IMR-90 (cell line): Measurements from ENCODE around the gene SEPTIN8. TPM values are rescaled to one million over a fixed set of nuclear protein-coding genes. Genes with fewer than 3 reads are reported as not detected.

Experiments used
- ATAC-seq: fragments of 200-7000 bp; cut with Tn5 transposase; 2 replicates; pipeline ENCODE4 v1.9.1; 2020; ENCODE audit warnings: low read depth, mild to moderate bottlenecking, moderate library complexity
- BruUV-seq: library from RNA; stranded (reverse); fragments of 400-500 nt; replicated peaks from 2 replicates; lab custom pipeline; 2021; lab: Mats Ljungman, UMichigan
- CTCF ChIA-PET: fragments of 300-600 bp; formaldehyde crosslinking; extraction: SDS; loops from one replicate; lab custom pipeline; 2021; ENCODE audit warnings: antibody characterized with exemption; lab: Yijun Ruan, JAX
- POLR2A ChIA-PET: fragments of 300-600 bp; sonication (Branson Sonifier 250); formaldehyde crosslinking; loops from one replicate; lab custom pipeline; 2022; ENCODE audit warnings: antibody characterized with exemption; ENCODE audit not compliant: unreplicated experiment; lab: Charles Lee
- DNase-seq: peaks from one replicate; pipeline ENCODE4 v3.0.0; 2013
- H2AFZ ChIP-seq: replicated peaks from 2 replicates; pipeline ENCODE3; 2013; ENCODE audit warnings: low read length, mild to moderate bottlenecking; ENCODE audit not compliant: poor library complexity
- H2AK5ac ChIP-seq: 2 replicates; pipeline ENCODE4 v1.6.1; 2013; ENCODE audit warnings: low read depth, low read length, inconsistent platforms
- H2AK9ac ChIP-seq: replicated peaks from 2 replicates; pipeline ENCODE3; 2013; ENCODE audit warnings: mild to moderate bottlenecking, low read depth, low read length, moderate library complexity; ENCODE audit not compliant: poor library complexity
- H2BK120ac ChIP-seq: 2 replicates; pipeline ENCODE4 v1.6.1; 2013; ENCODE audit warnings: low read depth, low read length, inconsistent platforms
- H2BK15ac ChIP-seq: 3 replicates; pipeline ENCODE4 v1.6.1; 2013; ENCODE audit warnings: low read depth, low read length, inconsistent platforms
- H2BK20ac ChIP-seq: 2 replicates; pipeline ENCODE4 v1.6.1; 2013; ENCODE audit warnings: low read depth, mild to moderate bottlenecking, inconsistent platforms, low read length, moderate library complexity
- H2BK5ac ChIP-seq: 2 replicates; pipeline ENCODE4 v1.6.1; 2013; ENCODE audit warnings: mild to moderate bottlenecking, low read depth, low read length, inconsistent platforms; ENCODE audit not compliant: poor library complexity, severe bottlenecking
- H3K14ac ChIP-seq: replicated peaks from 2 replicates; pipeline ENCODE4 v1.6.1; 2013; ENCODE audit warnings: low read depth, low read length, inconsistent platforms
- H3K18ac ChIP-seq: 2 replicates; pipeline ENCODE4 v1.6.1; 2013; ENCODE audit warnings: low read depth, low read length, control low read depth
- H3K23ac ChIP-seq: 2 replicates; pipeline ENCODE4 v1.6.1; 2013; ENCODE audit warnings: low read depth, low read length, inconsistent platforms
- H3K27ac ChIP-seq: 2 replicates; pipeline ENCODE4 v1.5.1; 2013; ENCODE audit warnings: mild to moderate bottlenecking, control low read depth, low read length; ENCODE audit not compliant: insufficient read depth
- H3K27me3 ChIP-seq: 2 replicates; pipeline ENCODE4 v1.6.1; 2013; ENCODE audit warnings: low read length; ENCODE audit not compliant: control insufficient read depth, insufficient read depth
- H3K36me3 ChIP-seq: 2 replicates; pipeline ENCODE4 v1.6.1; 2013; ENCODE audit warnings: low read length, mixed read lengths; ENCODE audit not compliant: control insufficient read depth, insufficient read depth
- H3K4ac ChIP-seq: 2 replicates; pipeline ENCODE4 v1.6.1; 2013; ENCODE audit warnings: low read depth, low read length, inconsistent platforms
- H3K4me1 ChIP-seq: 2 replicates; pipeline ENCODE4 v1.6.1; 2013; ENCODE audit warnings: low read length, mixed read lengths; ENCODE audit not compliant: control insufficient read depth, insufficient read depth
- H3K4me2 ChIP-seq: 2 replicates; pipeline ENCODE4 v1.6.1; 2013; ENCODE audit warnings: low read depth, mild to moderate bottlenecking, control low read depth, low read length, moderate library complexity
- H3K4me3 ChIP-seq: 2 replicates; pipeline ENCODE4 v1.5.1; 2013; ENCODE audit warnings: low read depth, mild to moderate bottlenecking, control low read depth, low read length, moderate library complexity; ENCODE audit not compliant: insufficient read depth
- H3K56ac ChIP-seq: 2 replicates; pipeline ENCODE4 v1.6.1; 2013; ENCODE audit warnings: low read length, inconsistent platforms; ENCODE audit not compliant: insufficient read depth; ENCODE audit errors: extremely low read depth
- H3K79me1 ChIP-seq, 2 experiments: 2 replicates each; pipeline ENCODE4 v1.6.1; 2013; ENCODE audit warnings: low read length in 2 of 2, inconsistent platforms in 1 of 2, low read depth in 1 of 2
- H3K9ac ChIP-seq: 2 replicates; pipeline ENCODE4 v1.6.1; 2013; ENCODE audit warnings: low read depth, low read length, control low read depth
- H3K9me1 ChIP-seq: 2 replicates; pipeline ENCODE4 v1.6.1; 2013; ENCODE audit warnings: low read length, inconsistent platforms; ENCODE audit not compliant: insufficient read depth
- H3K9me3 ChIP-seq: 2 replicates; pipeline ENCODE4 v1.6.1; 2013; ENCODE audit warnings: low read length; ENCODE audit not compliant: control insufficient read depth, insufficient read depth
- H4K20me1 ChIP-seq: 2 replicates; pipeline ENCODE4 v1.6.1; 2013; ENCODE audit warnings: low read length, inconsistent platforms; ENCODE audit not compliant: insufficient read depth
- H4K5ac ChIP-seq: 2 replicates; pipeline ENCODE4 v1.6.1; 2013; ENCODE audit warnings: mild to moderate bottlenecking, low read depth, low read length, control low read depth
- H4K8ac ChIP-seq, 2 experiments: 2 replicates each; pipeline ENCODE4 v1.6.1; 2013; ENCODE audit warnings: low read depth in 2 of 2, low read length in 2 of 2, control low read depth in 1 of 2, inconsistent platforms in 1 of 2
- H4K91ac ChIP-seq: 2 replicates; pipeline ENCODE4 v1.6.1; 2013; ENCODE audit warnings: low read depth, low read length, inconsistent platforms; ENCODE audit not compliant: insufficient read depth
- CHD1 ChIP-seq: IDR thresholded peaks from 2 replicates; pipeline ENCODE4 v1.6.1; 2012; ENCODE audit warnings: low read depth, low read length, improper control_type of control experiment
- FOS ChIP-seq: fragments of 150-350 bp; IDR thresholded peaks from 2 replicates; pipeline ENCODE4 v1.6.1; 2016; ENCODE audit warnings: low read depth, low read length
- MAZ ChIP-seq: IDR thresholded peaks from 2 replicates; pipeline ENCODE4 v1.6.1; 2012; ENCODE audit warnings: low read depth, mild to moderate bottlenecking, low read length, improper control_type of control experiment, moderate library complexity, borderline replicate concordance
- POLR2A ChIP-seq: IDR thresholded peaks from 2 replicates; pipeline ENCODE4 v1.6.1; 2012; ENCODE audit warnings: mild to moderate bottlenecking, low read depth, low read length
- RAD21 ChIP-seq: IDR thresholded peaks from 2 replicates; pipeline ENCODE4 v1.6.1; 2012; ENCODE audit warnings: low read length, improper control_type of control experiment
- RFX5 ChIP-seq: IDR thresholded peaks from 2 replicates; pipeline ENCODE4 v1.8.0; 2012; ENCODE audit warnings: low read depth, mild to moderate bottlenecking, low read length, moderate library complexity
- WGBS, 2 experiments: methylation state at CpG; one replicate each; pipeline versions ENCODE4 v1.1.5 to v1.1.7; 2013; ENCODE audit warnings: missing lambda C conversion rate in 2 of 2; ENCODE audit not compliant: insufficient read length in 1 of 2; ENCODE audit errors: extremely low coverage in 2 of 2; 5-methylcytosine and 5-hydroxymethylcytosine counted together
- dilution Hi-C: fragments of 300-500 bp; cut with HindIII; formaldehyde crosslinking; loops from one replicate; pipeline ENCODE4 v1.14.3; 2018; ENCODE audit warnings: low sequenced_read_pairs; ENCODE audit not compliant: unreplicated experiment
- in situ Hi-C: fragments of 300-500 bp; cut with MboI; formaldehyde crosslinking; loops from 3 replicates; pipeline ENCODE4 v1.14.3; 2019; ENCODE audit warnings: low sequenced_read_pairs, inconsistent platforms, mixed read lengths
- intact Hi-C: fragments of 100-400 bp; cut with micrococcal nuclease; formaldehyde crosslinking; loops from 2 replicates; pipeline ENCODE4 v1.10.0; 2022
- polyA plus RNA-seq, 3 experiments: library from polyadenylated mRNA; depleted of rRNA; stranded (reverse); fragments of >200 nt; gene quantifications; 2 replicates each; pipeline ENCODE4 v1.2.3, GENCODE V29; 2012; ENCODE audit warnings: low replicate concordance in 1 of 3
- total RNA-seq: library from RNA; depleted of rRNA; stranded (reverse); fragments of >200 nt; gene quantifications from 2 replicates; pipeline ENCODE4 v1.2.3, GENCODE V29; 2012
- TF ChIP-seq, protein P1 (sequence below): conservative IDR thresholded peaks from 2 replicates; pipeline ENCODE4 v1.5.1; 2012; ENCODE audit warnings: mild to moderate bottlenecking, low read depth, low read length, improper control_type of control experiment
- TF ChIP-seq, protein P2 (sequence below): fragments of 150-350 bp; IDR thresholded peaks from 2 replicates; pipeline ENCODE4 v1.6.1; 2016; ENCODE audit warnings: low read depth, mild to moderate bottlenecking, low read length, moderate library complexity, borderline replicate concordance

The SEPTIN8 gene
- total and polyA plus RNA-seq, 2 of the 4 experiments (the other 2 are of a cell fraction), result 56.2 to 67.2 TPM

DNA sequence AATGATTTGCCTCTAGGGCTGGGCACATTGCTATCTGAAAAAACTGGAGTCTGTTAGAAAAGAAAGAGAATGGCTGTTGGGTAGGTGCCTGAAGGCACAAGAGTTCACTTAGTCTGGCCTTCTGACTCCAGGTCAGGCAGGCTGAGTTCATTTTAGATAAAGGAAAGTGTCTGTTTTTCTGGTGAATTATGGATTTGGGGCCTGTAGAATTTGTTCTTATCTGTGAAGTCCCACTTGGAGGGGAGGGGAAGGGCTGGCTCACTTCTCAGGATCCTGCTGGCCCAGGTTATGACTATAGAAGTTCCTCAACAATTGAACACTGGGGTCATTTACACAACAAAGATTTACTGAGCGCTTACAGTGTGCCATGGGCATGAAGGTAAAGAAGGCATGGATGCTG is 11.5 kb upstream of the SEPTIN8 start:
- POLR2A ChIA-PET, result no interaction called here
- Histone ChIP-seq H3K9me3 (no peaks in the 10 kb centered on the region), H2BK20ac (no peak overlapping the region), H2AK9ac (peak overlapping the region; percentile 46), H3K36me3 (no peaks in the 10 kb centered on the region), H4K8ac (no peak overlapping the region), H3K4me1 (peaks cover 2% of the 10 kb centered on the region; the same call in 1 of the 2 replicates), H3K27ac (no peak overlapping the region), H2AFZ (no peak overlapping the region), H3K4me3 (no peak overlapping the region), H3K4me2 (no peak overlapping the region), H4K91ac (no peak overlapping the region), H3K56ac (no peak overlapping the region), H2BK15ac (no peak overlapping the region; the same call in 2 of the 3 replicates), H3K27me3 (peaks cover 12% of the 10 kb centered on the region), H3K18ac (no peak overlapping the region), H4K20me1 (no peaks in the 10 kb centered on the region), H2BK120ac (no peak overlapping the region), H3K14ac (no peak overlapping the region), H4K5ac (no peak overlapping the region), H3K4ac (no peak overlapping the region), H3K9ac (no peak overlapping the region), H2BK5ac (no peak overlapping the region), H3K9me1 (no peaks in the 10 kb centered on the region), H2AK5ac (no peak overlapping the region), H3K79me1 (no peaks in the 10 kb centered on the region), H3K23ac (no peak overlapping the region)
- DNase-seq (no peak), ATAC-seq (no peak)
- intact Hi-C loops, result no loop called here
- dilution Hi-C loops, result no loop called here
- in situ Hi-C loops, result no loop called here
- CTCF ChIA-PET, result no interaction called here
- no TSS peak for BruUV-seq
- TF ChIP-seq, protein P1, sequence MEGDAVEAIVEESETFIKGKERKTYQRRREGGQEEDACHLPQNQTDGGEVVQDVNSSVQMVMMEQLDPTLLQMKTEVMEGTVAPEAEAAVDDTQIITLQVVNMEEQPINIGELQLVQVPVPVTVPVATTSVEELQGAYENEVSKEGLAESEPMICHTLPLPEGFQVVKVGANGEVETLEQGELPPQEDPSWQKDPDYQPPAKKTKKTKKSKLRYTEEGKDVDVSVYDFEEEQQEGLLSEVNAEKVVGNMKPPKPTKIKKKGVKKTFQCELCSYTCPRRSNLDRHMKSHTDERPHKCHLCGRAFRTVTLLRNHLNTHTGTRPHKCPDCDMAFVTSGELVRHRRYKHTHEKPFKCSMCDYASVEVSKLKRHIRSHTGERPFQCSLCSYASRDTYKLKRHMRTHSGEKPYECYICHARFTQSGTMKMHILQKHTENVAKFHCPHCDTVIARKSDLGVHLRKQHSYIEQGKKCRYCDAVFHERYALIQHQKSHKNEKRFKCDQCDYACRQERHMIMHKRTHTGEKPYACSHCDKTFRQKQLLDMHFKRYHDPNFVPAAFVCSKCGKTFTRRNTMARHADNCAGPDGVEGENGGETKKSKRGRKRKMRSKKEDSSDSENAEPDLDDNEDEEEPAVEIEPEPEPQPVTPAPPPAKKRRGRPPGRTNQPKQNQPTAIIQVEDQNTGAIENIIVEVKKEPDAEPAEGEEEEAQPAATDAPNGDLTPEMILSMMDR, result no peak
- TF ChIP-seq FOS, result no peak
- TF ChIP-seq, protein P2, sequence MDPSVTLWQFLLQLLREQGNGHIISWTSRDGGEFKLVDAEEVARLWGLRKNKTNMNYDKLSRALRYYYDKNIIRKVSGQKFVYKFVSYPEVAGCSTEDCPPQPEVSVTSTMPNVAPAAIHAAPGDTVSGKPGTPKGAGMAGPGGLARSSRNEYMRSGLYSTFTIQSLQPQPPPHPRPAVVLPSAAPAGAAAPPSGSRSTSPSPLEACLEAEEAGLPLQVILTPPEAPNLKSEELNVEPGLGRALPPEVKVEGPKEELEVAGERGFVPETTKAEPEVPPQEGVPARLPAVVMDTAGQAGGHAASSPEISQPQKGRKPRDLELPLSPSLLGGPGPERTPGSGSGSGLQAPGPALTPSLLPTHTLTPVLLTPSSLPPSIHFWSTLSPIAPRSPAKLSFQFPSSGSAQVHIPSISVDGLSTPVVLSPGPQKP, result no peak
- no peak for TF ChIP-seq RFX5
- TF ChIP-seq POLR2A, result no peak
- TF ChIP-seq CHD1, result no peak
- TF ChIP-seq RAD21, result no peak
- no peak for TF ChIP-seq MAZ
- no CpG with 5 or more reads among the region's 1 CpG for WGBS, 2 experiments
